Activated CD4-positive, CD25-positive, alpha-beta regulatory T cell treated with anti-CD3 and anti-CD28 coated beads, Interleukin-2, amount 50 U/mL, for 24 hours (primary cell): ENCODE measurements around the gene EIF3A.
"Not testable (repeated sequence)": the region's sequence is repeated elsewhere in the genome, so short reads cannot be mapped to it uniquely, and the experiment has no call there.

Source experiments
- ATAC-seq, 2 donors: fragments of 150-1000 bp; cut with Tn5 transposase; one replicate each; pipeline ENCODE4 v1.10.0; 2021; ENCODE audit warnings: mild to moderate bottlenecking in 1 of 2, moderate library complexity in 1 of 2

The EIF3A gene

DNA sequence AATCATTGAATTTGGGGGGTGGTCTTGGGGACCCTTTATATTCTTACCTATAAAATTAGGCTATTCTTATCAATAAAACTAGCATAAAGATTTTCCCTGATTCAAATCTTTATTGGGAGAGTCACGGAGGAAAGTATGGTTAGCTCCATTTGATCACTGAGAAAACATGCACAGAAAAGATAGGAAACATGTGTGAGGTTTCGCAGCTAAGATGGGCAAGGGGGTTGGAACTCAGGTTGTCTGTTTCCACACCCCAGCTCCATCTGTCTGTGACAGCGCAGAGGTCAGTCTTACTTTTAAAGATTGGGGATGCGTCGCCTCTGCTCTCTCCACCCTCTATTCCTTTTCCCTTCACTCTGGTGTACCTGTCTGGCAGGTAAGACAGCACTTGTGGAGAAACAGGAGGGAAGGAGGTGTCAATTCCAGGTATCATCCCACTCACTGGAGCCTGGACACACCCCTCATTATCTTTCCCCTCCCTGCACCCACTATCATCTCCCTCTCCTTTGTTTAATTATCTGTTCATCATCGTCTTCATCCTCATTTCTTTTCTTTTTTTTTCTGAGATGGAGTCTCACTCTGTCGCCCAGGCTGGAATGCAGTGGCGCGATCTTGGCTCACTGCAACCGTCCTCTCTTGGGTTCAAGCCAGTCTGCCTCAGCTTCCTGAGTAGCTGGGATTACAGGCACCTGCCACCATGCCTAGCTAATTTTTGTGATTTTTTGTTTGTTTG lies 20.9 kb upstream of the EIF3A start:
- ATAC-seq = no peak

DNA sequence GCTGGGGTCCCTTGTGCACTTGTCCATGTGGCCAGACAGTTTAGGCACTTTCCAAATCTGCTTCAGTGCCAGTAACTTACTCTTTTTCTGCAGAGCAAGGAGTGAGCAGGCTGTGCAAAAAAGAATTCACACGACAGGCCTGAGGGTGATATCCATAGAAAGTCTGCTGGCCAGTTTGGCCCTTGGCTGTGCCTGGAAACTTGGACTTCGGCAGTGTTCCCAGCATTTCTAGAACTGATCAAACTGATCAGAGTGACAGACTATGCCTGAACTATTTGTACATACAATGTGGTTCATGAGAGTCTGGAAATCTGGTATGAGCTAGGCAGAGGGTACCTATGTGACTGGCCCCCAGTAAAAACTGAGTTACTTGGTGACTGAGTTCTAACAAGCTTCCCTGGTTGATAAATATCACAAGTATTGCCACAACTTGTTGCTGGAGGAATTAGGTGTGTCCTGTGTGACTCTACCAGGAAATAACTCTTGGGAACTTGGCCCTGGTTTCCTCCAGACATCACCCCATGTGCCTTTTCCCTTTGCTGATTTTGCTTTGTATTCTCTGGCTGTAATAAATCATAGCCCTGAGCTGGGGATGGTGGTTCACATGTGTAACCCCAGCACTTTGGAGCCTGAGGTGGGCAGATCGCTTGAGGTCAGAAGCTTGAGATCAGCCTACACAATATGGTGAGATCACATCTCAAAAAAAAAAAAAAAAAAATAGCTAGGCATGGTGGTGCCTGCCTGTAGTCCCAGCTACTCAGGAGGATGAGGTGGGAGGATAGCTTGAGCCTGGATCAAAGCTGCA lies 20.0 kb upstream of the EIF3A start:
- no peak for ATAC-seq

DNA sequence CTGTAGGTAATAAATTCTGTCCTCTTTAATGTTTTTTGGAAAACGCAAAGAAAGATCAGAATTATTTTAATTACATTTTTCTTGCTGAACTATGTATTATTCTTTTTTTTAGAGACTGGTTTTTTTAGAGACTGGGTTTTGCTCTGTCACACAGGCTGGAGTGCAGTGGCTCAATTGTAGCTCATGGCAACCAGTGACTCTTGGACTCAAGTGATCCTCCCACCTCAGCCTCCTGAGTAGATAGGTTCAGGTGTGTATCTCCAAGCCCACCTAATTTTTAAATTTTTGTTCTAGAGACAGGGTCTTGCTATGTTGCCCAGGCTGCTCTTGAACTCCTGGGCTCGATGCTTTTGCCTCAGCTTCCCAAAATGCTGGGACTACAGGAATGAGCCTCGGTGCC lies 18.0 kb upstream of the EIF3A start:
- no peak for ATAC-seq

DNA sequence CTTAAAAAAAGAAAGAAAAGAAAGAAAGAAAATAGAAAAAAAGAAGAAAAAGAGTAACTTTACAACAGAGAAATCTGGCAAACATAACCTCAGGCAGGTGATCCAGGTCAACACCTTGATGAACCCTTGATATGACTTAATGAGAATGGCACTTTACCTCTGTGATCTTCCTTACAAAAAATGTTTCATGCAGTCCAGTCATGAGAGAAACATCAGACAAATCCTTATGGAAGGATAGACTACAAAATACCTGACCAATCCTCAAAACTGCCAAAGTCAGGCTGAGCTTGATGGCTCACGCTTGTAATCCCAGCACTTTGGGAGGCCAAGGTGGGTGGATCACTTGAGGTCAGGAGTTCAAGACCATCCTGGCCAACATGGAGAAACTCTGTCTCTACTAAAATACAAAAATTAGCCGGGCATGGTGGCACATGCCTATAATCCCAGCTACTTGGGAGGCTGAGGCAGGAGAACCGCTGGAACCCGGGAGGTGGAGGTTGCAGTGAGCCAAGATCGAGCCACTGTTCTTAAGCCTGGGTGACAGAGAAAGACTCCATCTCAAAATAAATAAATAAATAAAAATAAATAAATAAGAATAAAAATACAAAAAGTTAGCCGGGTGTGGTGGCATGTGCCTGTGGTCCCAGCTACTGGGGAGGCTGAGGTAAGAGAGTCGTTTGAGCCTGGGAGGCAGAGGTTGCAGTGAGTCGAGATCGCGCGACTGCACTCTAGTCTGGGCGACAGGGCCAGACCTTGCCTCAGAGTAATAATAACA lies 16.2 kb upstream of the EIF3A start:
- not testable (repeated sequence) for ATAC-seq

DNA sequence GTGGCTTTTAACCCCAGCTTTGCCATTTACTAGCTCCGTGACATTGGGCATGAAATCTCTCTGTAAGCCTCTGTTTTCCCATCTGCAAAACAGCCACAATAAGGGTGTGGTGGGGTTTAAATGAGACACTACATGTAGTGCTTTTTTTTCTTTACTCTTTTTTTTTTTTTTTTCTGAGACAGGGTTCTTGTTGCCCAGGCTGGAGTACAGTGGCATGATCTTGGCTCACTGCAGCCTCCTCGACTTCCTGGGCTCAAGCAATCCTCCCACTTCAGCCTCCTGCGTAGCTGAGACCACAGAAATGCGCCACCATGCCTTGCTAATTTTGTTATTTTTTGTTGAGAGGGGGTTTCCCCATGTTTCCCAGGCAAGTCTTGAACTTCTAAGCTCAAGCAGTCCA lies 15.0 kb upstream of the EIF3A start:
- peak in 1 of 2 donors; percentile 7 for ATAC-seq

DNA sequence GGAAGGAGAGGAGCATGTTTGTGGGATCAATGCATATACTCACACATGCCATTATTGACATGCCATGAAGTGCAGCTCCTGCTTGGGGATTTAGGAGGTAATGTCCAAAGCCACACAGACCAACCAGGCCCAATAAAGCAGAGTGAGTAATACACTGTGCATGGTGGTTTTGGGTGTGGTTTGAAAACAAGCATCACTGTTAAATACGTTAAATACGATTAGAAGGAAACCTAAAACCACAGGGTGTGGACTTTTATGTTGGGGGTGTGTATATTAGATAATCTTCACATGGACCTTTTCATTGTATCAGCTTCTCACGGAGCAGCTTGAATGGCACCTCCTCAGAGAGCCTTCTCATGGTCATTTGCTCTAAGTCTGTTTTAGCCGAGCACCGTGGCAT lies 10.4 kb upstream of the EIF3A start:
- peak; percentile 77 for ATAC-seq

DNA sequence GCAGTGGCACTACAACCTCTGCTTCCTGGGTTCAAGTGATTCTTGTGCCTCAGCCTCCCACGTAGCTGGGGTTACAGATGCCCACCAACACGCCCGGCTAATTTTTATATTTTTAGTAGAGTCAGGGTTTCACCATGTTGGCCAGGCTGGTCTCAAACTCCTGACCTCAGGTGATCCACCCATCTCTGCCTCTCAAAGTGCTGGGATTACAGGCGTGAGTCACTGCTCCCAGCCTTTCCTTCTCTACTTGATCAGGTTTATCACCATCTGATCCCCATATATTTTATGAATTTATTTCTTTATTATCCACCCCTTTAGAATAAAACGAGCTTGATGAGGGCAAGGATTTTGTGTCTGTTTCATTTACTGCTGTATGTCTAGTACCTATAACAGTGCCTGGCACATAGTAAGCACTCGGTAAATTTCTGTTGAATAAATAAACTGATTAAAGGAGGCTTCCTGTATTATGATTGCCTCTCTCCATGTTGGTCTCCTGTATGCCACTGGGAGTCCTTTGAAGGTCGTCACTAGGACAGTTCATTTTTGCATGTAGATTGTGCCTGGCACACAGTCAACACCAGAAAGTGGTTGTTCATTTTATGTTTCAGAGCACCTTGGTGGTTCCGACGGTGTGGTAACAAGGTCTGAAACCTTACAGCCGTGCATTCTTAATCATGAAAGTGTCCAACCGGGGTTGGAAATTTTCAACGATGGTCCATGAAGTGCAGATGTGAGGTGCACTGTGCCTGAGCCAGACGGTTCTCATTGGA lies 9.6 kb upstream of the EIF3A start:
- peak; percentile 89 to 93 for ATAC-seq

DNA sequence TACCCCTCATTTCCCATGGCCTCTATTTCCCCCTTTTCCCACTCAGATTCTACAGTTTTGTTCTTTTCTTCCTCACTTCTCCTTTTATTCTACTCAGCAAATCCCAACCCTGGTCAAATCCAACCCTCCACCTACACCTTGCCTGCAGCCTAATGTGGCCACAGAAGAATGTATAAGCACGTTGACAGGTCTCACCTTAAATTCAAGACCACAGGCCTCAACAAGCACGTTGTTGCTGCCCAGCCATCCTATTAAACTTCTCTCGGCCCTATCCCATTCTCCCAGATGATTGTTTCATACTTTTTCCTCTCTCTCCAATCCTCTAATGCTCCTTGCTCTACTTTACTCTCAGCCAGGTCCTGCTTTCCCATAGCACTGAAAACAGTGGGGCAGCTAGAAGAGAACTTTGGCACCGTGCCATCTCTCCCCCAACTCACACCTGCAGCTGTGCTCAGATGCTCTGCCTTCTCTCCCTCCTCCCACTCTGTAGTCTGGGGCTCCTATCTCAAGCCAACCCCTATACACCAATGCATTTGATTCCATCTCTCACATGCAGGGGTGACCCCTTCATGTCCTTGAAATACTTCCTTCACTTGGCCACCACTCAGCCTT lies 6.8 kb upstream of the EIF3A start:
- no peak for ATAC-seq

DNA sequence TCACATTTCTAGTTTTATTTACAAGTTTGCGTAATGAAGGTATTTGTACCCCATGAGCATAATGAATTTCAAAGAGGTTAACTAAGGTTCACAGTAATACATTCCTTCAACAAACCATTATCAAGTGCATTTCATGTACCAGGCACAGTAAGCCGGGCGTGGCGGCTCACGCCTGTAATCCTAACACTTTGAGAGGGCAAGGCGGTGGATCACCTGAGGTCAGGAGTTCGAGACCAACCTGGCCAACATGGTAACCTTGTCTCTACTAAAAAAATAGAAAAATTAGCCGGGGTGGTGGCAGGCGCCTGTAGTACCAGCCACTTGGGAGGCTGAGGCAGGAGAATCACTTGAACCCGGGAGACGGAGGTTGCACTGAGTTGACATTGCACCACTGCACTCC lies 4.3 kb upstream of the EIF3A start:
- no peak for ATAC-seq

DNA sequence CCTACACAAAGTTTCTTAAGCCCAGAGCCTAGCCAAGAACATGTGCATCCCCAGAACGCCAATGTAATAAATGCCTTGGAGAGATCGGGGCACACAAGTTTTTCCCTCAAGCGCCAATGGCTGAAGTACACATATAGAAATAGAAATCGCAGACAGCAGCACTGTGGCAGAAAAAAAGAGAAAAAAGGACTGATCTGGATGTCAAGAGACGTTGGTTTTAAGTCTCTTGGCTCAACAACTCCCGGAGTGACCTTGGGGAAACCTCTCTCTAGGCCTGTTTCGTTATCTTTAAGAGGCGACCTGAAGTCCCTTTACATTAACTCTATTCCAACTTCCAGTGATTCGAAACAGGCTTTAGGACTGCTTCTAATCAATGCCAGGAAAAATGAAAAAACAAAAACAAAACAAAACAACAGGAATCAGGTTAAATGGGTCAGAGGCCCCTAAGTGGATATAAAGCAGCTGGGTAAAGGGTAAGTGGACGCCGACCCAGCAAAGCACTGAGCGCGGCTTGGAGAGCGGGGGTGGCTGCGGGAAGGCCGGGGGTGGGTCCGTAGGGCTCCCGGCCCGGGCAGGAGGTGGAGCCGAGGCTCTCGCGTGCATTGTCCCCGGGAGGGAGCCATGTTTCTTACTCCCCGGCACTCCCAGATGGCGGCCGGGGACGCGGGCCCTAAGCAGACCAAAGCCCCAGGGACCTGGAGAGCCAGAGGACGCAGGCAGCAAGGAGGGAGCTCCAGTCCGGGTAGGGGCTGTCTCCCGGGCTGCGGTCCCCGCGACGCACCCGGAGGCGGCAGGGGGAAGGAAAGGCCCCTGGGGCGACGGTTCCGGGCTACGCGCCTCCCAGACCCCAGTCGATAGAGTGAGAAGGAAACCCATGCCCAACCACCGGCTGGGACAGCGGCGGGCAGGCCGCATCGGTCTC lies 757 bp downstream of the EIF3A start:
- peak; percentile 61 to 62 for ATAC-seq

DNA sequence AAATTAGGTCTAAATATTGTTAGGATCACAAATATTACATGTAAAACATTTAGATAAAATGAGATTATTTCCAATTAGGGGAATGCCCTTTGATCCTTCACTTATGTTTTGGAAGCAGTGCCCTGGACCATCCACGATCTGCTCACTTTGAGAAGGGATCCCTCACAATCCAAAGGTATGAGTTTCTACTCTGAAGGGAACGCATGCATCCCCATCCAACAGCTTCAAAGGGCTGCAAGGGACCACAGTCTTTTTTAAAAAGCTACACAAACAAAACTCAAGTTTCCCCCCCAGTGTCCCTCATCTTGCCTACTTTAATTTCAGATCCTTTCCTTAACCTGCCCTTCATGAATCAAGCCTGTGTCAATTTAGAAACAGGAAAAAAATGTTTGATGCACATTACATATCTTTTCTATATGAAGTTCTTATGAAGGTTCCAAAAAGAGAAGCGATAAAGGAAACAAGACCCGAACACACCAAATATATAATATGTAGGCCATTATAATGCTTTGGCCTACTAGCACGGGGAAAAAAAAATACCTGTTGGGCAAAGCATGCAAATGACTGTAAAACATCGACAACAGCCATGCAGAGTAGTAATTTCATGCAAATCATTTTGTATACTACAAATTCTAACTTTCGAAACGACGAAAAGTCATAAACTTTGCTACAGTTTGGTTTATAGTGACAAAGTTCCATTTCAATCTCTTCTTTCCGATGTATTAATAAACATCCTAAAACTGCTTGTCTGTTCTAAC lies 2.0 kb downstream of the EIF3A start:
- no peak for ATAC-seq

DNA sequence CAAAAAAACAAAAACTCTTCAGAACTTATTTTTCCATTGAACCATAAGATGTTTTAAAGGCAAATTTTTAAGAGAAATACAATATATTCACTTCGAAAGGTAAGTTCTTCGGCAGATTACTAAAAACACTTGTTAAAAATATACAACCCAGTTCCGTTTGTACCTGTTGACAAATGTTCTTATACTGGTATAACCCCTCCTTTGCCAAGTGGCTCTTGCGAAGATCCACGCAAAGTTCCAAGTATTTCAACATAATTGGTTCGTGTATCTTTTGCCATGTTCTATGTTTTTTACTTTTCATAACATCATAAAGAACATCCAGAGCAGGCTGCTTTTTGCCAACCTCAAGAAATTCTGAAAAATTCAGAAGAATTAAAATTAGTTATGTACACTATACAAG lies 7.0 kb downstream of the EIF3A start:
- no peak for ATAC-seq

DNA sequence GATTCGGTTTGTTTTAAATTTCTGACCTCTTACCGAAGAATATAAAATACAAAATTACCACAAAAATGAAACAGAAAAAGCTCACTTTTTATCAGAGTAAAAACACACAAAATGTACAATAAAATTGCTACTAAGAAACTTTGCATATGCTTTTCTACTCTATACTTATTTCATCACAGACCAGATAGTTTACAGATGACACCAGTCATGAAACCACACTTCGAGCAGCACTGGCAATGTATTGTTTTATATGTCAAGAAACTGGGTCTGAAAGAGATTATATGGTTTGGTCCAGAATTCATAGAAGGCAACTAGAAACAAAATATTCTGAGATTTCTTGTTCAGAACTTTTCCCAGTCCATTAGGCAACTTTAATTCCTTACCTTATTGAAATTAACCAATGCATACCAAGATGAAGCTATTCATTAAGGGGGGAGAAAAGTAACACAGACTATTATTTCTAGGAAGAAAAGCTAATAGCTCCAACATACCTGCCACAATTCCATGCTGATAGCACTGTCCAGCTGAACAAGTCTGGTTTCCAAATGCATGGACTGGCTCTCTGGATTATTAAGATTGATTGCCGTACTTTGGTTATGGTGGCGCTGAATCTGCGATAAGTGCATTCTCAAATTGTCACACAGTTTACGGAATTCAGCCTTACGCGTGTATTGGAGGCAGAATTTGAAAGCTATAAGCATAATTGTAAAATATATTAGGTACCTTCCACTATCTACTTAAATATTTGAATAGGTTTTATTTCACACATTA lies 10.0 kb downstream of the EIF3A start:
- ATAC-seq = peak in 1 of 2 donors; percentile 63

DNA sequence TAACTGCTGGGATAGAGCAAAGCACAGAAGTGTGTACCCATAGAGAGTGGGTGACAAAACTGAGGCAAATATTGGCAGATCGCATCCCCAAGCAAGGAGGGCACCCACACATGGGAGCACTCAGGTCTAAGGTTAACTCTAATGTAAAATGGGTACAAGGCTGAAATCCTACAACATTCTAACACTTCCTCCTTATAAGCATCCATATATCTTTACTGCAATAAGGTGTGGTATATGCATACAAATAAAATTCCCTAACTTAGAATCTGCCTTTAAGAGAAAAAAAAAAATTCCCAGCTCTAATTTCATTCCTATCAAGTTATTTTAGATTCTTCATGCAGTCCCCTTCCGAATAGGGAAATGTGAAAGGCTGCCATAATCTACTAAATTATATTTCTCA lies 18.7 kb downstream of the EIF3A start:
- ATAC-seq = no peak

DNA sequence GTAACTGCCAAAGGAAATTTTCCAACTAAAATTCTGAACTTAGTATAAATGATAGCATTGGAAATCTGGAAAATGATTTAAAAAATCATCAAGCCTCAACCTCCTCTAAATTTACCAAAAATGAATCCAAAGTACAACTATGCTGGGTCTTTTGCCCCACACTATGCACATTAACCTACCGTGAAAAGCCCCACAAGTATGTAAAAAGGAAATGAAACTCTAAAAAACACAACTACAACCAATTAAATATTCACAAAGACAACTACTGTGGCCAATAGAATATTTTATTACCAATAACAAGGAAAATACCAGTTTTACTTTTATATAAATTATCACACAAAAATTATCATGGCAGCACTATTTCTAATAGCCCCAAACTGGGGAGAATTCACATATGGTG lies 19.3 kb downstream of the EIF3A start:
- no peak for ATAC-seq

DNA sequence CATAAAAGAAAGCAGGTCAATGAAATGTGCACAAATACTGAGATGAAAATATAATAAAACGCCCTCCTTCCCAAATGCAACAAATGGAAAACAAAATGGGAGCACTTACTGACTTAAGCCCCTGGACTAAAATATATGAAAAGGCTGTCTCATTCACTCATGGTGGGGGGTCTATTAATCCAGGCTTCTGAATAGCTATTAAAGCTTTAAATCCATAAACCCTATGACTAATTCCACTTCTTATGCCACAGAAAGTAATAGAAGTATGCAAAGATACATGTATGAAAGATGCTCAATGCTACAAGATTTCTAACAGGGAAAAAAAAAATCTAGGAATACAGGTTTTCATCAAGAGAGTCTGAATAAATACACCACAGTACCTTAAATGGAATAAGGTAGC lies 20.5 kb downstream of the EIF3A start:
- no peak for ATAC-seq

DNA sequence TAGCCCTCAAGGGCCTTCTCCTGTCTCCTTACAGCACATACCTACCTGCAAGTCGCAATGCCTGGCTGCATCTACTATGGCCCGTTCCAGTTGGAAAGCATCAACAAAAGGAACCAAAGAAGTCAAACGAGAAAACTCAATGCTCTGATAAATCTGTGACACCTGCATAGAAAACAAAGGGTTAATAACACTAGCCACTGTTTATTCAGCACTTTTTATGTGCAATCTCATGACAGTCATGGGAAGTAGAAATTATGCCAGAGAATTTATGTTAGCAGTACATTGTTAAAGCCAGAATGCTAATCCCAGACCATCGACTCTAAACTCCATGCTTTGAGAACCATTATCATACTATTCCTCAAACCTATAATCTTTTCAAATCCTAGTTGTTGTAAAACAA lies 21.1 kb downstream of the EIF3A start:
- no peak for ATAC-seq

DNA sequence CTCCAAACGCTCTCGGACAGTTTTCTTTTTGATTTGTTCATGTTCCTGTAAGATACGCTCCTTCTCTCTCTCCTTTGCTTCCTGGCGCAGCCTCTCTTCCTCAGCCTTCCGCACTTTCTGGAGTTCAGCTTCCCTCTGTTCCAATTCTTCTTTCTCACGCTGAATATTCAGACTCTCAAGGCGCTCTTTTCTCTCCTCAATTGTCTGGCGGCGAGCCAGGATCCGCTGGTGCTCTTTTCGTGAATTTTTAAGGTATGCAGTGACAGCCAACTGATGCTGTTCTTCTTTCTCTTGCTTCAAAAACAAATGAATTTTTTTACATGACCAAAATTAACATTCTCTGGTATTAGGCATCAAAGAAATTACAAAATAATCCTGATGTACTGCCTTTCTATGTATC lies 22.6 kb downstream of the EIF3A start:
- ATAC-seq = no peak

DNA sequence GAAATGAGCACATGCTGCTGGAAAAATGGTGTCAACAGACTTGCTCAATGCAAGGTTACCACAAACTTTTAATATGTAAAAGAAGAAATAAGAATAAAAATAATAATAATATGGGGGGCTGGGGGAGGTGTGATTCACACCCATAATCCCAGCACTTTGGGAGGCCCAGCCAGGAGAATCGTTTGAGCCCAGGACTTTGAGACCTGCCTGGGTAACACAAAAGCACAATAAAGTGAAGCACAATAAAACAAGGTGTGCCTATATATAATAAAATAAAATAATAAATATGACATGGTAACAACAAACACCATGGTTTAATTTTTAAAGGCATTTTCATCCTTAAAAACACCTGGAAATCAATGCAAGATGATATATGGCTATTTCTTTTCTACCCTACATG lies 25.1 kb downstream of the EIF3A start:
- ATAC-seq = no peak

DNA sequence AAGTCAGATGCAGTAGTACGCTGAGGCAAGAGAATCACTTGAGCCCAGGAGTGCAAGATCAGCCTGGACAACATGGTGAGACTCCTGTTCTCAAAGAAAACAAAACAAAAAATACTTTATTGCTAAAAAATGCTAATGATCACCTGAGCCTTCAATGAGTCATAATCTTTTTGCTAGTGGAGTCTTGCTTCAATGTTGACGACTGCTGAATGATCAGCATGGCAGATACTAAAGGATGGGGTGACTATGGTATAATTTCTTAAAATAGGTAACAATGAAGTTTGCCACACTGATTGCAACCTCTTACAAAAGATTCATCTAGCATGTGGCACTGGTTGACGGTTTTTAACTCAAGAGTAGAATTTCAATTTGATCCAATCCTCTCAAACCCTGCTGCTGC lies 28.8 kb downstream of the EIF3A start:
- no peak for ATAC-seq
